H1 (cell line): Measurements from ENCODE around the gene ACTR1A. TPM values are rescaled to one million over a fixed set of nuclear protein-coding genes. Genes with fewer than 3 reads are reported as not detected.

Experiments used
- CTCF ChIA-PET: fragments of 300-600 bp; sonication (Branson Sonifier 250); formaldehyde crosslinking; loops from one replicate; lab custom pipeline; 2021; ENCODE audit not compliant: partially characterized antibody; lab: Charles Lee
- POLR2A ChIA-PET: fragments of 300-600 bp; sonication (Branson Sonifier 250); formaldehyde crosslinking; loops from one replicate; lab custom pipeline; 2021; ENCODE audit warnings: inconsistent platforms; ENCODE audit not compliant: partially characterized antibody; lab: Charles Lee
- DNase-seq, 2 experiments: peaks; one replicate each; pipeline versions ENCODE4 v3.0.0 to v3.0.0-alpha.2; 2010 to 2022; ENCODE audit warnings: low spot score in 2 of 2, low read depth in 1 of 2, mixed read lengths in 1 of 2
- FAIRE-seq: peaks from 2 replicates; lab custom pipeline; 2011; peaks lifted over from hg19 to GRCh38; lab: Jason Lieb, UNC
- H2AFZ ChIP-seq: 2 replicates; pipeline ENCODE4 v1.8.1; 2012; ENCODE audit warnings: low read length, inconsistent platforms
- H2AK5ac ChIP-seq: 2 replicates; pipeline ENCODE4 v1.6.1; 2013; ENCODE audit warnings: low read depth, low read length
- H2BK120ac ChIP-seq: replicated peaks from 2 replicates; pipeline ENCODE3; 2013; ENCODE audit warnings: low read depth, low read length, inconsistent platforms
- H2BK12ac ChIP-seq: 2 replicates; pipeline ENCODE4 v1.6.1; 2013; ENCODE audit warnings: low read depth, low read length
- H2BK15ac ChIP-seq: 2 replicates; pipeline ENCODE4 v1.6.1; 2013; ENCODE audit warnings: low read length
- H2BK20ac ChIP-seq: 2 replicates; pipeline ENCODE4 v1.6.1; 2013; ENCODE audit warnings: low read length
- H2BK5ac ChIP-seq: 2 replicates; pipeline ENCODE4 v1.6.1; 2013; ENCODE audit warnings: low read depth, low read length
- H3K14ac ChIP-seq: 2 replicates; pipeline ENCODE4 v1.6.1; 2013; ENCODE audit warnings: inconsistent platforms; ENCODE audit not compliant: insufficient read length
- H3K18ac ChIP-seq: 2 replicates; pipeline ENCODE4 v1.6.1; 2013; ENCODE audit warnings: low read length; ENCODE audit errors: extremely low read depth
- H3K23ac ChIP-seq: 2 replicates; pipeline ENCODE4 v1.6.1; 2013; ENCODE audit warnings: inconsistent platforms; ENCODE audit not compliant: insufficient read length
- H3K23me2 ChIP-seq: 2 replicates; pipeline ENCODE4 v1.6.1; 2013; ENCODE audit warnings: low read depth, low read length
- H3K27ac ChIP-seq: 2 replicates; pipeline ENCODE4 v1.6.1; 2011; ENCODE audit warnings: low read depth, low read length, inconsistent platforms
- H3K27me3 ChIP-seq, 4 experiments: replicated peaks in 1 of 4; 1 replicate in 1 of 4; 2 replicates in 3 of 4; pipeline versions ENCODE4 v1.6.1 to v1.8.1; 2011 to 2013; ENCODE audit warnings: low read length in 3 of 4, mild to moderate bottlenecking in 3 of 4, inconsistent platforms in 2 of 4, mixed read lengths in 2 of 4, moderate library complexity in 1 of 4; ENCODE audit not compliant: control insufficient read depth in 3 of 4, insufficient read depth in 3 of 4; ENCODE audit errors: extremely low read depth in 1 of 4
- H3K36me3 ChIP-seq, 4 experiments: 2 replicates each; pipeline versions ENCODE4 v1.6.1 to v1.8.1; 2011 to 2013; ENCODE audit warnings: mild to moderate bottlenecking in 4 of 4, low read length in 3 of 4, moderate library complexity in 2 of 4, control low read depth in 1 of 4, inconsistent platforms in 1 of 4; ENCODE audit not compliant: insufficient read depth in 4 of 4, control insufficient read depth in 2 of 4
- H3K4ac ChIP-seq: replicated peaks from 2 replicates; pipeline ENCODE3; 2013; ENCODE audit warnings: low read length, low read depth, mixed read lengths, inconsistent platforms; ENCODE audit not compliant: insufficient read length
- H3K4me1 ChIP-seq, 4 experiments: replicated peaks in 1 of 4; 1 replicate in 1 of 4; 2 replicates in 3 of 4; pipeline versions ENCODE4 v1.6.1 to v1.8.1; 2011 to 2013; ENCODE audit warnings: low read length in 3 of 4, inconsistent platforms in 2 of 4, mixed read lengths in 1 of 4; ENCODE audit not compliant: insufficient read depth in 4 of 4, control insufficient read depth in 3 of 4
- H3K4me2 ChIP-seq, 2 experiments: 2 replicates each; pipeline versions ENCODE4 v1.6.1 to v1.8.1; 2011 to 2013; ENCODE audit warnings: low read depth in 2 of 2, low read length in 2 of 2, control low read depth in 1 of 2, inconsistent platforms in 1 of 2, mild to moderate bottlenecking in 1 of 2; ENCODE audit not compliant: insufficient read depth in 1 of 2
- H3K4me3 ChIP-seq, 4 experiments: fragments of 200-600, 300-600 bp in 1 of 4; sonication (generic), shearing (Covaris generic), sonication (Bioruptor Twin) in 1 of 4; 2 replicates each; pipeline versions ENCODE4 v1.5.1 to v1.8.1; 2011 to 2016; ENCODE audit warnings: low read length in 4 of 4, low read depth in 3 of 4, control low read depth in 2 of 4, inconsistent platforms in 2 of 4, mild to moderate bottlenecking in 2 of 4, mixed read lengths in 1 of 4, moderate library complexity in 1 of 4; ENCODE audit not compliant: insufficient read depth in 2 of 4; ENCODE audit errors: extremely low read depth in 1 of 4
- H3K56ac ChIP-seq: replicated peaks from 2 replicates; pipeline ENCODE3; 2013; ENCODE audit warnings: low read depth, mild to moderate bottlenecking, mixed read lengths, low read length, inconsistent platforms; ENCODE audit not compliant: insufficient read length
- H3K79me1 ChIP-seq: 2 replicates; pipeline ENCODE4 v1.6.1; 2013; ENCODE audit warnings: low read depth, low read length, control low read depth
- H3K79me2 ChIP-seq, 2 experiments: 2 replicates each; pipeline versions ENCODE4 v1.6.1 to v1.8.1; 2012 to 2013; ENCODE audit warnings: low read length in 2 of 2, mild to moderate bottlenecking in 2 of 2, inconsistent platforms in 1 of 2; ENCODE audit not compliant: insufficient read depth in 2 of 2, control insufficient read depth in 1 of 2
- H3K9ac ChIP-seq, 4 experiments: replicated peaks in 1 of 4; 1 replicate in 1 of 4; 2 replicates in 3 of 4; pipeline versions ENCODE4 v1.6.1 to v1.8.1; 2011 to 2013; ENCODE audit warnings: low read depth in 3 of 4, low read length in 3 of 4, control low read depth in 2 of 4, mild to moderate bottlenecking in 2 of 4, moderate library complexity in 2 of 4, inconsistent platforms in 1 of 4; ENCODE audit errors: extremely low read depth in 1 of 4
- H3K9me3 ChIP-seq, 2 experiments: 2 replicates each; pipeline versions ENCODE4 v1.6.1 to v1.8.1; 2012 to 2013; ENCODE audit warnings: mild to moderate bottlenecking in 2 of 2, moderate library complexity in 2 of 2, control low read depth in 1 of 2, inconsistent platforms in 1 of 2, low read depth in 1 of 2, low read length in 1 of 2, mixed read lengths in 1 of 2; ENCODE audit not compliant: insufficient read depth in 2 of 2
- H4K20me1 ChIP-seq, 2 experiments: replicated peaks in 1 of 2; 2 replicates each; pipeline versions ENCODE3 to v1.8.1; 2011 to 2013; ENCODE audit warnings: inconsistent platforms in 2 of 2, low read length in 2 of 2, mild to moderate bottlenecking in 1 of 2; ENCODE audit not compliant: insufficient read depth in 2 of 2, control insufficient read depth in 1 of 2
- H4K5ac ChIP-seq: 2 replicates; pipeline ENCODE4 v1.6.1; 2013; ENCODE audit warnings: low read length, low read depth, mixed read lengths, inconsistent platforms; ENCODE audit not compliant: insufficient read length
- H4K8ac ChIP-seq: 2 replicates; pipeline ENCODE4 v1.8.0; 2013; ENCODE audit warnings: mild to moderate bottlenecking, moderate library complexity, low read length, inconsistent platforms; ENCODE audit not compliant: insufficient read depth; ENCODE audit errors: extremely low read depth
- H4K91ac ChIP-seq: replicated peaks from 2 replicates; pipeline ENCODE3; 2013; ENCODE audit warnings: low read length, mixed read lengths, inconsistent platforms; ENCODE audit not compliant: insufficient read length
- CBX8 ChIP-seq: fragments of 300-800, 300-1000 bp; sonication (generic); IDR thresholded peaks from 2 replicates; pipeline ENCODE4 v1.7.1; 2016; ENCODE audit warnings: low read depth, low read length, borderline replicate concordance
- GTF2F1 ChIP-seq: IDR thresholded peaks from 2 replicates; pipeline ENCODE4 v1.6.1; 2012; ENCODE audit warnings: low read depth, low read length, improper control_type of control experiment, borderline replicate concordance
- NANOG ChIP-seq: IDR thresholded peaks from 2 replicates; pipeline ENCODE4 v1.6.1; 2011; ENCODE audit warnings: low read length, low read depth, mild to moderate bottlenecking, inconsistent platforms; ENCODE audit not compliant: insufficient read depth, poor library complexity, severe bottlenecking
- RAD21 ChIP-seq, 2 experiments: IDR thresholded peaks in 1 of 2; conservative IDR thresholded peaks in 1 of 2; 2 replicates each; pipeline ENCODE4 v1.6.1; 2011; ENCODE audit warnings: low read depth in 2 of 2, low read length in 2 of 2, improper control_type of control experiment in 1 of 2, inconsistent platforms in 1 of 2, mild to moderate bottlenecking in 1 of 2, moderate library complexity in 1 of 2
- SUZ12 ChIP-seq: fragments of 200-600 bp; sonication (generic); IDR thresholded peaks from 2 replicates; pipeline ENCODE4 v1.6.1; 2012; ENCODE audit warnings: mild to moderate bottlenecking, inconsistent platforms, low read length, moderate library complexity, mixed read lengths
- TBP ChIP-seq: IDR thresholded peaks from 2 replicates; pipeline ENCODE4 v1.6.1; 2011; ENCODE audit warnings: low read depth, low read length, improper control_type of control experiment
- TCF12 ChIP-seq: IDR thresholded peaks from 2 replicates; pipeline ENCODE4 v1.6.1; 2011; ENCODE audit warnings: low read depth, mild to moderate bottlenecking, low read length
- ZNF274 ChIP-seq: IDR thresholded peaks from 2 replicates; pipeline ENCODE4 v1.7.0; 2012; ENCODE audit warnings: low read length, borderline replicate concordance; ENCODE audit errors: extremely low read depth
- WGBS, 2 experiments: shearing (Covaris generic) in 1 of 2; methylation state at CpG; one replicate each; pipeline versions ENCODE4 v1.1.6 to v1.1.7; 2013 to 2015; ENCODE audit warnings: low lambda C conversion rate in 2 of 2, mixed read lengths in 2 of 2, inconsistent platforms in 1 of 2, low coverage in 1 of 2, missing lambda C conversion rate in 1 of 2; ENCODE audit not compliant: insufficient replicate concordance in 2 of 2, insufficient coverage in 1 of 2, insufficient read length in 1 of 2; ENCODE audit errors: extremely low coverage in 1 of 2, missing lambda C conversion rate in 1 of 2; 5-methylcytosine and 5-hydroxymethylcytosine counted together
- polyA plus RNA-seq, 7 experiments: library from polyadenylated mRNA; depleted of rRNA in 3 of 7; stranded (reverse) in 5 of 7; unstranded in 2 of 7; fragments of >200 nt in 5 of 7; fragments of 200-250 nt in 2 of 7; gene quantifications; 1 replicate in 5 of 7; 2 replicates in 1 of 7; 4 replicates in 1 of 7; pipeline versions ENCODE4 v1.2.1 to v1.2.3, GENCODE V29; 2011 to 2013; ENCODE audit warnings: missing spikeins in 2 of 7, mixed read lengths in 2 of 7
- total RNA-seq: library from RNA; stranded (reverse); fragmentation: NEBNext Ultra II Directional; extraction: Animal tissue kit (Norgen Biotek cat#: 25700); gene quantifications from 2 replicates; pipeline ENCODE4 v1.2.1, GENCODE V29; 2021

The ACTR1A gene
- total and polyA plus RNA-seq, 2 of the 8 experiments (the other 6 are each of a cell fraction or from before 2014, with no cell fraction given), result 78.6 to 86.3 TPM

DNA sequence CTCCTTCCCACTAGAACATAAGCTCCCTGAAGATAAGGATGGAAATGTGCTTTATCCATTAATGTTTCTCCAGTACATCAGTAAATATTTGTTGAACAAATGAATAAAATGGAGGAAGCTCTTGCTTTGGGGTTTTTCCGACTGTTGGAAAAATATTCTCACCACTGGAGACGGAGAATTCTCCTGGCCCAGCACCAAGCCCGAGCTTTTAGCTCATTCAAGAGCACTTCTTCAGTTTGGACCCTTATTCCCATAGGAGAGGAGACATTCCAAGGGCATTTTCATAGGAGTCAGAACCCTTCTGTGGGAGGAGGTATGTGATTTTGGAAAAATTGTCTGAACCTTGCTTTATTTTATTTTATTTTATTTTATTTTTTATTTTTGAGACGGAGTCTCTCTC, 22.2 kb upstream of the ACTR1A start:
- Histone ChIP-seq H4K91ac (no peak overlapping the region), H3K27ac (no peak overlapping the region), H3K36me3 (no peaks in the 10 kb centered on the region; a peak in 1 of 8 replicates), H4K20me1 (peaks cover 0 to 2% of the 10 kb centered on the region in 2 experiments), H3K79me1 (no peaks in the 10 kb centered on the region; the same call in 1 of the 2 replicates), H3K9me3 (no peaks in the 10 kb centered on the region), H4K8ac (no peak overlapping the region), H3K27me3 (no peaks in the 10 kb centered on the region), H2BK20ac (no peak overlapping the region), H3K4me1 (no peaks in the 10 kb centered on the region), H3K9ac (no peak overlapping the region), H3K4me3 (no peak overlapping the region), H3K23me2 (no peaks in the 10 kb centered on the region), H3K23ac (no peak overlapping the region), H3K14ac (no peak overlapping the region), H3K56ac (no peak overlapping the region), H2BK120ac (no peak overlapping the region), H2BK5ac (no peak overlapping the region), H3K4me2 (no peak overlapping the region), H3K18ac (no peak overlapping the region), H2AK5ac (no peak overlapping the region), H2AFZ (no peak overlapping the region), H4K5ac (no peak overlapping the region), H2BK15ac (no peak overlapping the region), H3K4ac (no peak overlapping the region), H2BK12ac (no peak overlapping the region), H3K79me2 (no peaks in the 10 kb centered on the region)
- 92% methylated on average over 4 of the region's 4 CpGs; no CpG with 5 or more reads in 1 of the 2 experiments for WGBS, 2 experiments
- CTCF ChIA-PET, result interaction anchor here (0.6 to 1.8 kb wide), 6 partner anchors 7 to 58 kb away, joined by 3 to 5 read pairs (median 4); no protein-coding TSS in a partner anchor
- TF ChIP-seq ZNF274, result no peak
- no peak for TF ChIP-seq TCF12
- TF ChIP-seq SUZ12, result no peak
- no peak for TF ChIP-seq NANOG
- TF ChIP-seq TBP, result no peak
- TF ChIP-seq GTF2F1, result no peak
- no peak for TF ChIP-seq CBX8
- TF ChIP-seq RAD21 (IDR thresholded peaks at IDR 0.05 in 1 of 2, conservative IDR thresholded peaks at IDR 0.05 in 1 of 2; ENCODE audit: low read depth in 2 of 2, low read length in 2 of 2), result no peak
- FAIRE-seq, result no peak
- POLR2A ChIA-PET, result interaction anchor here (1.7 kb wide), 1 partner anchor 22 kb away, joined by 6 read pairs; the partner anchor contains the start of genes ACTR1A and SUFU
- no peak for DNase-seq
